Fibroblast of skin of abdomen (primary cell): ENCODE results near the gene PRAC2.

ENCODE experiments used
- DNase-seq: peaks from one replicate; pipeline ENCODE4 v3.0.0-alpha.2; 2013

Gene PRAC2

GRCh38 chr17:48734333-48735061, 11.5 kb downstream of the PRAC2 start:
- no peak for DNase-seq

GRCh38 chr17:48735062-48735351, 12.0 kb downstream of the PRAC2 start:
- no peak for DNase-seq

- DNase-seq = no peak
These were observed 14.5 kb downstream of the PRAC2 start for GRCh38 chr17:48737330-48738043.

- DNase-seq = no peak
These were observed 15.4 kb downstream of the PRAC2 start for GRCh38 chr17:48738424-48738802.

- no peak for DNase-seq
These were observed 16.0 kb downstream of the PRAC2 start for GRCh38 chr17:48738803-48739526.

GRCh38 chr17:48740537-48740936, 17.6 kb downstream of the PRAC2 start:
- no peak for DNase-seq

- DNase-seq = no peak
These were observed 22.6 kb downstream of the PRAC2 start for GRCh38 chr17:48745381-48746275.

GRCh38 chr17:48746916-48747444, 24.0 kb downstream of the PRAC2 start:
- no peak for DNase-seq

GRCh38 chr17:48747445-48748363, 24.7 kb downstream of the PRAC2 start:
- no peak for DNase-seq

- no peak for DNase-seq
These were observed 26.0 kb downstream of the PRAC2 start for GRCh38 chr17:48748718-48749566.

GRCh38 chr17:48749621-48750553, 26.9 kb downstream of the PRAC2 start:
- DNase-seq = no peak

- DNase-seq = no peak
These were observed 28.2 kb downstream of the PRAC2 start for GRCh38 chr17:48751172-48751571.

GRCh38 chr17:48751733-48752398, 28.9 kb downstream of the PRAC2 start:
- DNase-seq = no peak

- DNase-seq = no peak
These were observed 29.7 kb downstream of the PRAC2 start for GRCh38 chr17:48752399-48753288.

- no peak for DNase-seq
These were observed 31.0 kb downstream of the PRAC2 start for GRCh38 chr17:48753794-48754499.

- no peak for DNase-seq
These were observed 31.7 kb downstream of the PRAC2 start for GRCh38 chr17:48754500-48755261.
